NCI-H1930 (cell line): ENCODE data around the gene CALHM3.
"Not testable (repeated sequence)": the region's sequence is repeated elsewhere in the genome, so short reads cannot be mapped to it uniquely, and the experiment has no call there.

Experiments used
- DNase-seq, 2 experiments: peaks; one replicate each; lab custom pipeline; 2025; lab: John Stamatoyannopoulos, UW

Gene CALHM3

DNA sequence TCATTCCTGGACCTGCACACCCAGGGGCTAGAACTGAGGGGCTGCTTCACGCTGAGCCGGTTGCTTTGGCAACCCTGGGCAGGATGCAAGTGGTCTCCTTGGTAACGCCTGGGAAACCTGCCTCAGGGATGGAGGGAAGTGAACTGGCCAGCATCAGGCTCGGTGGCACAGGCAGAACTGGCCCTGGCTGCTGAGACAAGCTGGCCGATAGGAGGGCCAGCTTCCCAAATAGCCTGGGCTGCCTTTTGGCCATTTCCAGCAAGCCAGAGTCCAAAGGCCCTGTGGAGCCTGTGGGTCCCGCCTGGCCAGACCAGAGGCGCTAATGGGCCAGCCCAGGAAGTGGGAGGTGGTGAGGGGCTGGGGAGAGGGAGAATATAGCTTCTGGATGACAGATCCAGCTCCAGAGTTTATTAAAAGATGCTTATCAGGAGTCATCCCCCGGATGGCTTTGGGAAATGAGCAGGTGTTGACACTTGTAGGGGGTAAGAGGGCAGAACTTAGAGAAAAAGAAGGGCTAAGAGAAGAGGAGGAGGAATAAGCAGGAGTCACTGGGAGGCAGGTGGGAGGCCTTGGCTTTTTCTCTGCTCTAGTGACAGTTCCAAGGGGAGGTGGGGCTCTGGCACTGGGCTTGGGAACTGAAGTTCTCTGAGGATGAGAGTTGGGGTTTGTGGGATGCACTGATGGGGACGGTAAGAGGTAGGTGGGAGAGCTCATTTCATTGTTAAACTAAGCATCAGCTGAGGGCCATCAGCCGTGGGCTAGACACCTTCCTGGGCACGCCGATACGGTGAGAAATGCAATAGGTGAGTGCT is 24.0 kb upstream of the CALHM3 start:
- no peak for DNase-seq

DNA sequence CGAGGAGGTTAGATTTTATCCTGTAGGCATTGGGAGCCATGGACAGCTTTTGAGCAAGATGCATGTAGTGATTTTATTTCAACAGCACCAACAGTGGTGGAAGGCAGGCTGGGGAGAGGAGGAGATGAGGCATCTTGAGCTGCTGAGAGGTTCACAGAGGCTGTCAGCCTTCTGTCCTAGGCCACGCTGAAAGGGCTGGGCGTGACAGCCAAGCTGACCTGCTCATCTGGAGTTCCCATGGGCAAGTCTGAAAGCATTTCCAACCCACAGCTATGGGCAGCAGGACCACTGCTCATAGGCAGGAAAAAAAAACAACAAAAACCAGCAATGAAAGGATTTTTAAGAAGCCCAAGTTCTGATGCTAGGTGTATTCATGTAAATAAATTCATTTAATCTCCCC is 22.1 kb upstream of the CALHM3 start:
- DNase-seq = no peak

DNA sequence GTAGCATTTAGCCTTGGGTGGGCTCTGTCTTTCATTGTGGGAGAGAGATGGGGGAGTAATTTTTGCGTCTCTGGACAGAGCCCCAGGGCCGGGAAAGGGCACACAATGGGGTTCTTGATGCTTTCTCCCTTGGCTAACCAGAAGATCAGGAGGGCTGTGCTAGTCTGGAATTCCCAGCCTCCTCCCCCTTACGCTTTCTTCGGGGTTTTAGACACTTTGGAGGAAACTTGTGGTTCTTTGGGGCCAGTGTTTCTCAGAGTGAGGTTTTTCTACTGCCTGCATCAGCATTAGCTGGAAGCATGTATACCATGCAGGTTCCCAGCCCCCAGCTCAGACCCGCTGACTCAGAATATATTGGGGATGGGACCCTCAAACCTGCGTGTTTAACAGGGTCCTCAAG is 21.4 kb upstream of the CALHM3 start:
- DNase-seq = no peak

DNA sequence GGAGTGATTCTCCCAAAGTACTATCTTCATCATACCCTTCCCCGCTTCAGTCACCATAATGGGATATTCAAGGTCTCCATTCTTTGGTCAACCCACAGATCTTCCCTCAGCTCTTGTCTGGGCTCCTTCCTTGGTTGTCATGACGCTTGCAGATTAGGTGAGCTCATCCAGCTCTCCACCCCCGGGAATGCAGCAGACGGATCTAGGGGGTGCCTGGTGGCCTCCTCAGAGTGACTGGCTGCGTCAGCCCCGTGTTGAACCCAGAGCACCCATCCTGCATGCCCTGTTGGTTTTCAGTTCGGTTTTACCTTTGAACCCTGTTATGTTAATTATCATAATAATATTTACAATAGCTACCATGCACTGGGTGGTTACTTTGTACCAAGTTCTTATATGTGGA is 20.8 kb upstream of the CALHM3 start:
- no peak for DNase-seq

DNA sequence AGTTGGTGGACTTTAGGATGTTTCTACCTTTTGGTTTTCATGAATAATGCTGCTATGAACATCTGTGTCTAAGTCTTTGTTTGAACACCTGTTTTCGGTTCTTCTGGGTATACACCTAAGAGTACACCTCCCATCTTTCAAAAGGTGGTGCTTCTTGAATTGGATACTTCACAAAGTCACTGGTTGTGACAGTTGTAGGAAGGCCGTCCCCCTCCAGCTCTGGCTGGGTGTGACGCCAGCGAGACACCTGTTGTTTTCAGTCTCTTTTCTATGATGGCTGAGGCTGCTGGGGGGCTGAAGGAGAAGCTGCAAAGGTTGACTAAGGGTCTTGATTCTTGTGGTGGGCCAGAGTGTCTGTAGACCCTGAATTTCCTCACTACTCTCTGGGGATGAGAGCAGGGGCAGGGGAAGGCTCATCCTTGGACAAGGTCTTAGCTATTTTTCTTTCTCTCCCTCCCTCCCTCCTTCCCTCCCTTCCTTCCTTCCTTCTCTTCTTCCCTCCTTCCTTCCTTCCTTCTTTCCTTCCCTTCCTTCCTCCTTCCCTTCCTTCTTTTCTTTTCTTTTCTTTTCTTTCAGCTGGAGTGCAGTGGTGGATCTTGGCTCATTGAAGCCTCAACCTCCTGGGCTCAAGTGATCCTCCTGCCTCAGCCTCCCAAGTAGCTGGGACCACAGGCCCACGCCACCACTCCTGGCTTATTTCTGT is 20.0 kb upstream of the CALHM3 start:
- DNase-seq = no peak

DNA sequence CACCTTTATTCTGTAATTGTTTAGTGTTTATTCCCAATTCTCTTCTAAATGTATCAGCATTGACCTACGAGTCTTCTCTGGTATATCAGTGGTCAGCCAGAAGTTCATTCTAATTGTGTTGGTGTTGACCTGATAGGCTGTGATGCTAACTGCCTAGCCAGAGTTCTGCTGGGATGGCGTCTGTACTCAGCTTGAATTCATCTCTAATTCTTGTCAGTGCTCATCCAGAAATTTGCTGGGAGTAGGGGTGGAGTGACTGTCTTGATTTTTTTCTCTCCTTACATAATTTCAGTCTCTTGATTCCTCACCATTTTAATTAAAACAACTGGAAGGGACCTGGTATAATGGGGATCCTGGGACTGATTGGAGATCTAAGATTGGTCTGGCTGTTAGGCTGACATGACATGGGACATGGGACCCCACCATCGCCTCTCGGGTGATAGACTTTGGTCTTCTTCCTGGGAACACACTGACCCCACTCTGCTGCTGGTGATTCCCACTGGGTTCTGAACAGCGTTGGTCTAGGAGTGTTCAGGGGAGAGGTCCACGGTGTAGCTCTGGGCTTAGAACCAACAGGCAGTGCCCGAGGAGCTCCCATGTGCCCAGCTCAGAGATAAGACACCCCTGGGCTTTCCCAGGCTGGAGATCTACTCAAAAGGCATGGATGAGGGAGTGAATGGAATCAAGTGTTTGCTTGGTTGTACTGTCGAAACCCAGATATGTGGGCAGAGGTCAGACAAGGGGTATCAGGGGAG is 18.3 kb upstream of the CALHM3 start:
- DNase-seq = no peak

DNA sequence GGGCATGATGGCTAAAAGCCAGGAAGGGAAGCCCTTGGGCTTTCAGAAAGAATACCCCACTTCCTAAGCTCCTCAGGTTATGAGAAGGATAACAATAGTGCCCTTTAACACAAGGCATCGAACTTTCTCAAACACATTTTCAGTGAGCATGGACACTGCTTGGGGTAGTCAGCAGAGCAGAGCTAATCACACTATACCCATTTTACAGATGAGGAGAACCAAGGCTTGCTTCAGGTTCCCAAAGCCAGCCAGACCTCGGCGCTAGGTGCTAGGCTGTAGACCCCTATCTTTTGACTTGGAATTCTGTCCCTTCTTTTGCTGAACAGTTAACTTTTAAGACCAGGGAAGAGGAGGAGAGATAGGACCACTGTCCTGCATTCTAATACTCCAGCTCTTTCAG is 16.3 kb upstream of the CALHM3 start:
- no peak for DNase-seq

DNA sequence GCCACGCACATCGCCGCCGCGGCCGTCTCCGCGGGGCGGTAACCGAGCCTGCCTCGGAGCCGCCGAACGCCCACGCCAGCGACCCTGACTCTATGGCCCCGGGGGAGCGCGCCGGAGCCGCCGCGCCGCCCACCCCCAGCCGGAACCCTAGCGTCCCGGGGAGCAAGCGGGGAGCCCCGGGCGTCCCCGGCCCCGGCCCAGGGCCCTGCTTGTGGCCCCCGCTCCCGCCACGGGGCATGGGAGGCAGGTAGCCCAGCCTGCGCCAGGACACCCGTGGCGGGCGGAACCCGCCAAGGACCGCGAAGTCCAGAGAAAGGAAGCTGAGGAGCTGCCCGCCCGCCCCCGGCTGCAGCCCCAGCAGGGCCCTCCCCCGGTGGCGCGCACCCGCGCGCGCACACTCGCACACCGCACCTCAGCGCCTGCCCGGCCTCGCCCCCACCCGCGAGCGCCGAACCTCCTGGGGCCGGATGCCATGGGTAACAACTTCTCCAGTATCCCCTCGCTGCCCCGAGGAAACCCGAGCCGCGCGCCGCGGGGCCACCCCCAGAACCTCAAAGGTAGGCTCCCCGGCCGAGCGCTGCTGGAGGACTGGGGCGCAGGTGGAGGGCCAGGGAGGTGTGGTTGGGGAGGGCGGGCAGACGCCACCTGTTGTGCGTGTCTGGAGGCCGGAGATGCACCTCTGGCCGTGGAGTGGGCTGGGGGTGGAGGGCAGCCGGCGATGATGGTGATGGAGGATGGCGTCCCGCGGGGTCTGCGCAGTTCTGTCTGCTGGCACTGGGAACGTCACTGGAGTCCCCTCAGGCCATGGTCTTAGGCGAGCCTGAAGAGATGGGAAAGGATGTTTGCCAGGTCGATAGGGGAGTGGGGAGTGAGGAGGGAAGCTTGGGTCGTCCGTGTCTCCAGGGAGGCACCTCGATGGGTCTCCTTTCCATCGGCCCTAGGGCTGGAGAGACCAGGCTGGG is 15.2 kb upstream of the CALHM3 start:
- no peak for DNase-seq

DNA sequence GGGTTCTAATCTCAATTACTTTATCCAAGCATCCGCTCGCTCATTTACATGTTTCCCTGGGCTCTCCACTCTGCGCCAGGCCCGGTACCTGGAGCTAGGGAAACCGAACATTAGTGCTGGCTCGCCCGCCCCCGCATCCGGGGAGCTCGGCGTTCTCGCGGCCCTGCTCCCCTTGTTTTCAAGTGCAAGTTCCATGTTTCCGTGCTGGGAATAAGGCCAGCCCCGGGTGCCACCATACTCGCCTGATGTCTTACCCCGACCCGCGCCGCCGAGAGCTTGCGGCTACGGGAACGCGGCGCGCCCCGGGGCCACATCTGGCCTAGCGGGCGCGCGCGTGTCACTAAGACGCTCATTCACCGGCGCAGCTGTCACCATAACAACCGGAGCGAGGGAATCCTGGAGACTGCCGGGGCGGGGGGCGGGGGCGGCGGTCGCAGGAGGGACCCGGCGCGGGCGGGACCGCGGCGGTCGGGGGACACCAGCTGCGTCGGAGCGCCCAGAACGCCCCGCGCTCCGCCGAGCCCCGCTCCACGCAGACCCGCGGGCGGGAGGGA is 14.4 kb upstream of the CALHM3 start, which contains the start of gene NEURL1:
TSS of gene NEURL1 (plus strand) at position 344 of the 554 bp plus-strand sequence. CDS start 683 bp downstream, outside the sequence.
- peak in 1 of 2 experiments; percentile 5 for DNase-seq

DNA sequence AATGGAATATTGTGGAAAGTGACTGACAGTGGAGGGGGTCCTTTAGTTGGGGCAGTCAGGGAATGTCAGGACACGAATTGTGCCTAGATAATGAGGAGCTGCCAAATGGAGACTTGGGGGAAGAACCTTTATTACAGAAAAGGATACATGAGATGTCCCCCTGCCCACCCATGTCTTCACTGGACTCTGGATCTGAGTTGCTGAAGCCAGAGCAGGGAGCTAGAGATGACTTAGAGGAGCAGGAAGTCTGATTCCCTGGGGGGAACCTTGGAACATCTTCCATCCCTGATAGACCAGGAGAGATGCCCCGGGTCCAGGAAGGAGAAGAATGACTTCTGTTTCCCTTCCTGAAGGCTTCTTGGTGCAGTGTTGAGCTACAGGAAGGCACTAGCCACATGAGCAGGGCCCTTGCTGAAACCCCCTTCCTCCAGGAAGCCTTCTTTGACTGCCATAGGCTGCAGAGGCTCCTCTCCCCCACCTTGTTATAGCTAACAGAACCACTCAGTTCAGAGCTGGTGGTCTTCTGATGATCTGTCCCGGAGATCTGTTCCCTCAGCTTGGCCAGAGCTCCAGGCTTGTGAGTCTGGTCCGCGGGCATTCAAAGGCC is 13.7 kb upstream of the CALHM3 start:
- DNase-seq = no peak

DNA sequence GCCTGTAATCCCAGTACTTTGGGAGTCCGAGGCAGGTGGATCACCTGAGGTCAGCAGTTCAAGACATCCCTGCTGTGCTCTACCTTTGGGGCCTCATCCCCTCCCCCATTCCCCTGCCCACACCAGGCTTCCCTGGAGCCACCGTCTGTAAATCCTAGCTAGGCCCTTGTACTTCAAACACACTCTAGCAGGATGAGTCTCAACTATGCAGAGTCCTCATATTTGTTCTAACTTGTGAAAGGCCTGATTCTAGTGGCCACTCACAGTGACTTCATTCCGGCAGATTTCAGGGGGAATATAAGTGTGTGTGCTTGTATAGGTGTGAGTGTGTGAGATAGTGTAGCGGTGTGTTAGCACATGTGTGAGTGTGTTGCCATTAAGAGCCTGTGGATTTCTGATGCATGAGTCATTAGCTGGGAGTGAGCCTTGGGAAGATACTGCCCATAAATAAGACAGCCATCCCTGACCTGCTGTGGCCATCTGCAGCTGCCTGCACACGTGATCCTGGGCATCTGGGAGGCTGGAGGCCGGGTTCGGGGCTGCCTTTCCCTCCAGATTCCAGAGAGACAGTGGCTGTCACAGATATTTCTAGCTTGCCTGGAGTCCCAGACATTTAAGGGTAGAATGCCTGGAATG is 12.8 kb upstream of the CALHM3 start:
- DNase-seq = no peak

DNA sequence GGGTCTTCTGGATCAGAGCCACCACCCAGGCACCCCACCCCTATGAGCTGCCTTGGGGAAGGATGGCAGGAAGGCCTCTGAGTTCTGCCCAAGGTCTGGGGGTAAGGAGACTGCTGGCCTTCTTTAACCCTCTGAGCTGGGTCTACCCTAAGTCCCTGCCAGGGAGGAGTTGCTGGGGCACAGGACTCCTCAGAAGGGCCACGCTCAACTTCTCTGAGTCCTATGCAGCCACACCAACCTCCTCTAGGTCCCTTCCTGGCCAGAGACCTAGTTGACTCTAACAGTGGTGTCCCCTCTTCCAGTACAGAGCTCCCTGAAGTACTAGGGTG is 11.9 kb upstream of the CALHM3 start:
- no peak for DNase-seq

DNA sequence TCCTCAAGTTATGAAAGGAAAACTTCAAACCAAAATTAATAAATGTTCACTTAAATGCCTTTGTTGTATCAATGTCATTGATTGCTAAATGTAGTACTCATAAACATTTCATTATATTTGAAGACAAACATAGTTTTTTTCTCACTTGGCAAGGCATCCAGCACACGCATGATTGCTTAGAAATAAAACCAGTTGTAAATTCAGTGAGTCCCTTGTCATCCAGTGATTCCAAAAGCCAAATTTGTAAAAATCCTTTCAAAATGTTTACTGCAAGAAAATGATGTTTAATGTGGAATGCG is 8.3 kb upstream of the CALHM3 start:
- DNase-seq = no peak

DNA sequence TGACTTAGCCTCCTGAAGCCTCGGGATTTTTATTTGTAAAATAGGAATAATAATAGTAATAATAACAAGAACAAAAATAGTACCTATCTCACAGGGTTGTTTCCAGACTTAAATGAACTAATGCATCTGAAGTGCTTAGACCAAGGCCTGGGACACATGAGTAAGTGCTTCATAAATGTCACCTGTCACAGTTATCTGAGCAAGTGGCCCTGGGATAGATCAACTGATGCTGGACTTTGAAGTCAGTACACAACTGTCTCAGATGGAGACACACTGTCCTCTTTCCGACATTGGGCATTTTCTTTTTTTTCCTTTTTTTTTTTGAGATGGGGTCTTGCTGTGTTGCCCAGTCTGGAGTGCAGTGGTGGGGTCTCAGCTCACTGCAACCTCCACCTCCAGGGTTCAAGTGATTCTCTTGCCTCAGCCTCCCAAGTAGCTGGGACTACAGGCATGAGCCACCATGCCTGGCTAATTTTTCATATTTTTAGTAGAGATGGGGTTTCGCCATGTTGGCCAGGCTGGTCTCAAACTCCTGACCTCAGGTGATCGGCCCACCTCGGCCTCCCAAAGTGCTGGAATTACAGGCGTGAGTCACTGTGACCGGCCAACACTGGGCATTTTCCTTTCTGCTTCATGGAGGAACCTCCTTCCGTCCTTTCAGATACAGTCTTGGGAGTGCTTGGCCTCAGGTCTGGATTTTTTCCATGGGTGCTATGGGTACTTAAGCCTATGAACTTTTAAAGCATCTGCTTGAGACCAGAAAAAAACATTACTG is 7.8 kb upstream of the CALHM3 start:
- not testable (repeated sequence) for DNase-seq

DNA sequence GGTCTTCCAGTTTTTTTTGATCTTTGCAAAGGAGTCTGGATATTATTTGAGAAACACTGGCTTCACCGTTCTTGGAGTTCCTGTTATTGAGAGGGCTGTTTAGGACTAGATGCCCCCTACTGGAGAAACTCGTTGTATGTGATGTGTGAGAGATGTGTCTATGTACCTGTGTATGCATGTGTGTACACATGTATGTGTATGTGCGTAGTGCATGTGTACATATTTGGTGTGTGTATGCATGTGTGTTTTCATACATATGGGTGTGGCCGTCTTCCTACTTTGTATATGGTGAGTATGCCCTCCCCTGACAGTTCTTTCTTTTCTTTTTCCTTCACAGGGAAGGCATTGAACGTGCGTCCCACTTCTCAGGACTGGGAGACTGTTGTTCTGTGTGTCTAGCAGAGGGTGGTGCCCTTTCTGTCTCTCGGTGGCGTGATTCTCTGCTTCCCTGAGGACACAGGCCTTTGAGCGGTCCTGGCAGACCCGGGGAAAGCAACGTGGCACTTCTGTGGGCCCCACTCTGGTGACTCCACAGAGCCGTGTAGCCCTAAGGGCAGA is 3.0 kb upstream of the CALHM3 start:
- DNase-seq = peak; percentile 22 to 27

DNA sequence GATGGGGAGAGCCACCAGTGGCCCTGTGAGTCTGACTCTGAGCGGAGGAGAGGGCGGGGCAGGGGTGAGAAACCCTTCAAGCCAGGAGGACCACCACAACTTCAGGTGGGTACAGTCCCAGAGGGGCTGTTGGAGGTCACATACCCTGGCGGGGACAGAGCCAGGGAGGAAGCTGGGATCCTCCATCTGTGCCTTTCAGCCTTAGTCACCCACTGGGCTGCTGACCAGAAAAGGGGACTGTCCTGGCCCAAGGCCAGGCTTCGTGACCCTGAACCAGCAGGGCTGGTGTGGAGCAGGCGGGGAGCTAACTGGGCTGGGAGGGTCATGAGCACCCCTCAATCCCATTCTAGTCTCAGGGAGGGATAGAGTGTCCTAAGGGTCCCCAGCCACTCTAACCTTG is 1.5 kb upstream of the CALHM3 start:
- no peak for DNase-seq

DNA sequence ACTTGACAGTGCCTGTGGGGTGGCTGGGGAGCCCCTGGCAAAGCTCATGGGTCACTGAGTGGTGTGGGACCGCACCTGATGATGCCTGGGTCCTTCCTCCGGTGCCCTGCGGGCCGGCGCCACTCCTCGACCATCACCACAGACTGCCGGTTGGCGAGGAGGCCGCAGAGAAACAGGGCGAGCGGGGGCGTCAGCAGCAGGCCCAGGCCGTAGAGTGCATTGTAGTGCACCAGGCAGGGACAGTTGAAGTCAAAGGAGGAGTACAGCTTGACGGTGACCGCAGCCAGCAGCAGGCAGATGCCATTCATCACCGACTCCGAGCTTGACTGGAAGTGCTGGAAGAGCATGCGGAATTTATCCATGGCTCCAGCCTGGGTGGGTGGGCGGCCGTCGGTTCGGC is 369 bp downstream of the CALHM3 start:
- DNase-seq = no peak

DNA sequence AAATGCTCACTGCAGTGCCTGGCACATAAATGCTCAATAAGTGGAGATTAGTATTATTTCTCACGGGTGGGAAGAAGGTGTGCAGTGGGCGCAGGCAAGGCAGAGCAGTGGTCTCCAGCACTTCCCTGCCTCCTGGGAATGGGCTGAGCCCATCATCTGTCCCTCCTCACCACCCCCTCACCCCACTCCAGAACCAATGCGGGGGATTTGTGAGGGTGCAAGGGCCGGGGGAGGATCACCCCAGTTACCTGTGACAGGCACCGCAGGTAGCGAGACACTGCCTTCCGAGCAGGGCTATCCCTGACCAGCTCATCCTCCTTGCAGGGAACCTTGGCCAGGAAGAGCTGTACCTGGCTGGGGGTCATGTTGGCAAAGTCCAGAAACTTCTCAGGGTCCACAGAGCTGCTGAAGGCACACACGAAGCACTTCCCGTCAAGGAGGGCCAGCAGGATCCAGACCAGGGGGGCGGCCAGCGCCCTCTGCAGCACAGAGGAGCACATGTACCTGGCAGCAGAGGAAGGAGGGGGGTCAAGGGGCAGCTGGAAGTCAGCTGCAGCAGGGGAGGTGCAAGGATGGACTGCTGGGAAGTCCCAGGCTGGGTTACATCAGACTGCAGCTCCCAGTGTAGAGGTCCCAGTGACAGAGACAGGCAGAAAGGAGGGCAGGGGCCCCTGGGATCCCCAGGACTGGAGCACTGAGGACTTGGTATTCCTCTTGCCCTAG is 2.8 kb downstream of the CALHM3 start:
- DNase-seq = no peak

DNA sequence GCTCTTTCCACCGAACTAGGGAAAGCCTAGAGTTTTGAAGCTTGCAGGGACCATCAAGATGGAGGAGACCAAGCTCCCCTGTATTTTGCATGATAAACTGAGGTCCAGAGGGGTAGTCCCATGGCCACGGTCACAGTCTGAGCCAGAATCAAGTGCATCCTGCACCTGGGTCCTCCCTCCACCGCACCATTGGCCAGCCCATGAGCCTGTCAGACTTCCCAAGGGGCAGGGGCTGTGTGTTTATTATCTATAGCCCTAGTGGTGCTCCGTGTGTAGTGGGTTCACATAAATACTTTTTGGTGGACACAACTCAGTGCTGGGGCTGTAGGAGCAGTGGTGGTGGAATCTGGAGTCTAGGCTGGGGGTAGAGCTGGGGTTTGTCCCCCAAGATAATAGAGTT is 3.6 kb downstream of the CALHM3 start:
- no peak for DNase-seq
